A549 (cell line): ENCODE results near the gene RNF145. TPM values are rescaled to one million over a fixed set of nuclear protein-coding genes. Genes with fewer than 3 reads are reported as not detected.

Source experiments
- ATAC-seq, 2 experiments: fragments of 200-7000 bp in 1 of 2; fragments of >200 bp in 1 of 2; cut with Nextera tagmentation in 1 of 2; cut with Tn5 transposase in 1 of 2; 3 replicates each; pipeline versions ENCODE4 v1.8.0 to v1.9.1; 2018 to 2020; ENCODE audit warnings: mild to moderate bottlenecking in 1 of 2, moderate library complexity in 1 of 2
- CTCF ChIA-PET: fragments of 300-600 bp; sonication (Branson Sonifier 250); formaldehyde crosslinking; extraction: SDS; loops from one replicate; lab custom pipeline; 2021; ENCODE audit warnings: antibody characterized with exemption, inconsistent platforms; lab: Yijun Ruan, JAX
- POLR2A ChIA-PET: fragments of 350-600 bp; formaldehyde crosslinking; extraction: SDS; loops from one replicate; lab custom pipeline; 2021; ENCODE audit warnings: antibody characterized with exemption, inconsistent platforms; lab: Yijun Ruan, JAX
- DNase-seq, 2 experiments: peaks; one replicate each; pipeline versions ENCODE4 v3.0.0 to v3.0.0-alpha.2; 2011 to 2016; ENCODE audit warnings: low read depth in 1 of 2, low spot score in 1 of 2
- FAIRE-seq: peaks from 2 replicates; lab custom pipeline; 2011; peaks lifted over from hg19 to GRCh38; lab: Jason Lieb, UNC
- H3K27ac ChIP-seq, 2 experiments: fragments of >200 bp; sonication (Bioruptor Twin); formaldehyde crosslinking; 3 replicates each; pipeline ENCODE4 v1.5.1; 2016 to 2017
- H3K4me1 ChIP-seq: fragments of >200 bp; sonication (Bioruptor Twin); formaldehyde crosslinking; 3 replicates; pipeline ENCODE4 v1.6.1; 2016
- H3K4me2 ChIP-seq: fragments of >200 bp; sonication (Bioruptor Twin); formaldehyde crosslinking; 3 replicates; pipeline ENCODE4 v1.6.1; 2016
- H3K4me3 ChIP-seq: fragments of >200 bp; sonication (Bioruptor Twin); formaldehyde crosslinking; 3 replicates; pipeline ENCODE4 v1.5.1; 2016
- H3K9me3 ChIP-seq: fragments of >200 bp; sonication (Bioruptor Twin); formaldehyde crosslinking; 3 replicates; pipeline ENCODE4 v1.6.1; 2016
- BHLHE40 ChIP-seq: IDR thresholded peaks from 2 replicates; pipeline ENCODE4 v1.6.1; 2012; ENCODE audit warnings: low read depth, low read length, inconsistent platforms
- CBX2 ChIP-seq: fragments of 200-600 bp; sonication (generic); IDR thresholded peaks from 2 replicates; pipeline ENCODE4 v1.6.1; 2016; ENCODE audit warnings: low read depth, mild to moderate bottlenecking, borderline replicate concordance
- CBX8 ChIP-seq: fragments of 200-600 bp; sonication (generic); IDR thresholded peaks from 2 replicates; pipeline ENCODE4 v1.6.1; 2016
- CEBPB ChIP-seq, 2 experiments: fragments of >200 bp in 1 of 2; sonication (Bioruptor Twin) in 1 of 2; formaldehyde crosslinking in 1 of 2; IDR thresholded peaks; 2 replicates each; pipeline ENCODE4 v1.6.1; 2012 to 2016
- CHD2 ChIP-seq: fragments of 150-350 bp; IDR thresholded peaks from 2 replicates; pipeline ENCODE4 v1.6.1; 2014; ENCODE audit warnings: low read length; ENCODE audit not compliant: partially characterized antibody
- EHMT2 ChIP-seq: fragments of 200-600 bp; sonication (generic); IDR thresholded peaks from 2 replicates; pipeline ENCODE4 v1.6.1; 2016; ENCODE audit warnings: antibody characterized with exemption, low read depth, mild to moderate bottlenecking, moderate library complexity
- EP300 ChIP-seq, 2 experiments: fragments of >200 bp; sonication (Bioruptor Twin); formaldehyde crosslinking; IDR thresholded peaks; 2 replicates in 1 of 2; 3 replicates in 1 of 2; pipeline ENCODE4 v1.6.1; 2016 to 2017
- ESRRA ChIP-seq: fragments of 150-350 bp; IDR thresholded peaks from 2 replicates; pipeline ENCODE4 v1.6.1; 2014; ENCODE audit warnings: mild to moderate bottlenecking, low read length, borderline replicate concordance
- FOXS1 ChIP-seq: fragments of 250-450 bp; sonication (Bioruptor Pico); IDR thresholded peaks from 2 replicates; pipeline ENCODE4 v1.5.0; 2020; ENCODE audit warnings: mild to moderate bottlenecking, moderate library complexity
- GATA3 ChIP-seq: IDR thresholded peaks from 2 replicates; pipeline ENCODE4 v1.6.1; 2012; ENCODE audit warnings: borderline replicate concordance
- HOXA7 ChIP-seq: fragments of 250-450 bp; sonication (Bioruptor Pico); IDR thresholded peaks from 2 replicates; pipeline ENCODE4 v1.5.0; 2020; ENCODE audit warnings: mild to moderate bottlenecking, moderate library complexity
- JUN ChIP-seq, 2 experiments: fragments of >200 bp; sonication (Bioruptor Twin); formaldehyde crosslinking; IDR thresholded peaks; 2 replicates in 1 of 2; 3 replicates in 1 of 2; pipeline ENCODE4 v1.6.1; 2016 to 2017
- JUNB ChIP-seq: fragments of >200 bp; sonication (Bioruptor Twin); formaldehyde crosslinking; IDR thresholded peaks from 2 replicates; pipeline ENCODE4 v1.6.1; 2016
- KDM5A ChIP-seq: fragments of 200-600 bp; sonication (generic); IDR thresholded peaks from 2 replicates; pipeline ENCODE4 v1.6.1; 2016; ENCODE audit warnings: antibody characterized with exemption, mild to moderate bottlenecking
- MAZ ChIP-seq: fragments of 150-350 bp; IDR thresholded peaks from 2 replicates; pipeline ENCODE4 v1.6.1; 2014; ENCODE audit warnings: antibody characterized with exemption, low read depth, low read length, borderline replicate concordance
- MYC ChIP-seq: IDR thresholded peaks from 2 replicates; pipeline ENCODE4 v1.6.1; 2012; ENCODE audit warnings: mild to moderate bottlenecking, inconsistent platforms, low read length, improper control_type of control experiment, borderline replicate concordance
- NR3C1 ChIP-seq: fragments of >200 bp; sonication (Bioruptor Twin); formaldehyde crosslinking; IDR thresholded peaks from 3 replicates; pipeline ENCODE4 v1.6.1; 2017
- PHF8 ChIP-seq: fragments of 200-600 bp; sonication (generic); IDR thresholded peaks from 2 replicates; pipeline ENCODE4 v1.6.1; 2016; ENCODE audit warnings: low read depth, mild to moderate bottlenecking, antibody characterized with exemption, moderate library complexity, borderline replicate concordance
- RFX5 ChIP-seq: fragments of 450-650 bp; IDR thresholded peaks from 2 replicates; pipeline ENCODE4 v1.7.1; 2014; ENCODE audit warnings: antibody characterized with exemption, mild to moderate bottlenecking, moderate library complexity
- RNF2 ChIP-seq: fragments of 200-600 bp; sonication (generic); IDR thresholded peaks from 2 replicates; pipeline ENCODE4 v1.6.1; 2016; ENCODE audit warnings: low read depth, mild to moderate bottlenecking, antibody characterized with exemption, moderate library complexity, borderline replicate concordance
- SREBF2 ChIP-seq: fragments of 450-650 bp; IDR thresholded peaks from 2 replicates; pipeline ENCODE4 v1.6.1; 2014; ENCODE audit warnings: mild to moderate bottlenecking, moderate library complexity
- ZC3H11A ChIP-seq: fragments of 450-650 bp; IDR thresholded peaks from 2 replicates; pipeline ENCODE4 v1.6.1; 2014; ENCODE audit warnings: antibody characterized with exemption, mild to moderate bottlenecking
- ZNF302 ChIP-seq: fragments of 250-450 bp; sonication (Bioruptor Pico); IDR thresholded peaks from 2 replicates; pipeline ENCODE4 v1.9.0; 2021; ENCODE audit warnings: inconsistent platforms, mild to moderate bottlenecking, moderate library complexity
- ZSCAN20 ChIP-seq: fragments of 250-450 bp; sonication (Bioruptor Pico); IDR thresholded peaks from 2 replicates; pipeline ENCODE4 v1.8.0; 2022; ENCODE audit warnings: mild to moderate bottlenecking, moderate library complexity
- WGBS: methylation state at CpG from one replicate; pipeline ENCODE4 v1.1.6; 2017; ENCODE audit errors: missing lambda C conversion rate; 5-methylcytosine and 5-hydroxymethylcytosine counted together
- polyA plus RNA-seq, 4 experiments: library from polyadenylated mRNA; depleted of rRNA in 3 of 4; stranded (reverse); fragments of >200 nt; fragmentation: RNase III in 1 of 4; extraction: RNeasy Plus Mini Kit Qiagen cat#74134 plus additional on column Dnase treatment in 1 of 4; gene quantifications; 2 replicates in 3 of 4; 3 replicates in 1 of 4; pipeline ENCODE4 v1.2.3, GENCODE V29; 2011 to 2017
- TF ChIP-seq, protein P1 (sequence below): fragments of >200 bp; sonication (Bioruptor Twin); formaldehyde crosslinking; IDR thresholded peaks from 2 replicates; pipeline ENCODE4 v1.6.1; 2016
- TF ChIP-seq, protein P2 (sequence below): fragments of 150-350 bp; IDR thresholded peaks from 2 replicates; pipeline ENCODE4 v1.6.1; 2014; ENCODE audit warnings: low read depth, mild to moderate bottlenecking, low read length
- TF ChIP-seq, protein P3 (sequence below): fragments of >200 bp; sonication (Bioruptor Twin); formaldehyde crosslinking; IDR thresholded peaks from 3 replicates; pipeline ENCODE4 v1.6.1; 2016
- TF ChIP-seq, protein P4 (sequence below): fragments of 250-450 bp; sonication (Bioruptor Pico); IDR thresholded peaks from 2 replicates; pipeline ENCODE4 v1.5.0; 2021; ENCODE audit warnings: mild to moderate bottlenecking, moderate library complexity, borderline replicate concordance
- TF ChIP-seq, protein P5 (sequence below): IDR thresholded peaks from 2 replicates; pipeline ENCODE4 v1.6.1; 2012

The RNF145 gene
- polyA plus RNA-seq, 2 of the 4 experiments (the other 2 are of a cell fraction), result 122 to 146 TPM

DNA sequence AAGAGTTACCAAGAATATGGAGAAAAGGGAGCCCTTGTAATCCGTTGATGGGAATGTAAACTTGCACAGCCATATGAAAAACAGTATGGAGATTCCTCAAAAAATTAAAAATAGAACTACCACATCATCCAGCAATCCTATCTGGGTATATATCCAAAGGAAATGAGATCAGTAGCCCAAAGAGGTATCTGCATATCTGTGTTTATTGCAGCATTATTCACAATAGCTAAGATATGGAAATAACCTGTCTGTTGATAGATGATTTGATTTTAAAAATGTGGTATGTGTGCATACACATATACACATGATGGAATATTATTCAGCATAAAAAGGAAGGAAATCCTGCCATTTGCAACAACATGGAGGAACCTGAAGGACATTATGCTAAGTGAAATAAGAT is 61.4 kb downstream of the RNF145 start:
- DNase-seq (no peak), ATAC-seq (no peak), FAIRE-seq (no peak)
- H3K4me3 ChIP-seq, result no peak overlapping the region
- ChIA-PET POLR2A (no interaction called here), CTCF (interaction anchor here (1.3 kb wide), 1 partner anchor 9 kb away, joined by 6 read pairs; no protein-coding TSS in a partner anchor)
- no peak overlapping the region for H3K27ac ChIP-seq
- H3K9me3 ChIP-seq, result no peaks in the 10 kb centered on the region
- H3K4me1 ChIP-seq, result no peaks in the 10 kb centered on the region
- WGBS, result 54% methylated on average over 1 of the region's 1 CpG
- TF ChIP-seq MAZ (no peak), CEBPB (IDR thresholded peaks at IDR 0.05) (no peak), HOXA7 (CRISPR knock-in tag) (no peak), ZNF302 (CRISPR knock-in tag) (no peak), CBX8 (no peak), JUNB (no peak), BHLHE40 (no peak), ZSCAN20 (CRISPR knock-in tag) (no peak), GATA3 (no peak), ESRRA (no peak), SREBF2 (no peak), MYC (no peak), CHD2 (no peak), NR3C1 (no peak)
- TF ChIP-seq, protein P1, sequence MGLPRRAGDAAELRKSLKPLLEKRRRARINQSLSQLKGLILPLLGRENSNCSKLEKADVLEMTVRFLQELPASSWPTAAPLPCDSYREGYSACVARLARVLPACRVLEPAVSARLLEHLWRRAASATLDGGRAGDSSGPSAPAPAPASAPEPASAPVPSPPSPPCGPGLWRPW, result no peak
- TF ChIP-seq, protein P2, sequence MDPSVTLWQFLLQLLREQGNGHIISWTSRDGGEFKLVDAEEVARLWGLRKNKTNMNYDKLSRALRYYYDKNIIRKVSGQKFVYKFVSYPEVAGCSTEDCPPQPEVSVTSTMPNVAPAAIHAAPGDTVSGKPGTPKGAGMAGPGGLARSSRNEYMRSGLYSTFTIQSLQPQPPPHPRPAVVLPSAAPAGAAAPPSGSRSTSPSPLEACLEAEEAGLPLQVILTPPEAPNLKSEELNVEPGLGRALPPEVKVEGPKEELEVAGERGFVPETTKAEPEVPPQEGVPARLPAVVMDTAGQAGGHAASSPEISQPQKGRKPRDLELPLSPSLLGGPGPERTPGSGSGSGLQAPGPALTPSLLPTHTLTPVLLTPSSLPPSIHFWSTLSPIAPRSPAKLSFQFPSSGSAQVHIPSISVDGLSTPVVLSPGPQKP, result no peak
- TF ChIP-seq, protein P3, sequence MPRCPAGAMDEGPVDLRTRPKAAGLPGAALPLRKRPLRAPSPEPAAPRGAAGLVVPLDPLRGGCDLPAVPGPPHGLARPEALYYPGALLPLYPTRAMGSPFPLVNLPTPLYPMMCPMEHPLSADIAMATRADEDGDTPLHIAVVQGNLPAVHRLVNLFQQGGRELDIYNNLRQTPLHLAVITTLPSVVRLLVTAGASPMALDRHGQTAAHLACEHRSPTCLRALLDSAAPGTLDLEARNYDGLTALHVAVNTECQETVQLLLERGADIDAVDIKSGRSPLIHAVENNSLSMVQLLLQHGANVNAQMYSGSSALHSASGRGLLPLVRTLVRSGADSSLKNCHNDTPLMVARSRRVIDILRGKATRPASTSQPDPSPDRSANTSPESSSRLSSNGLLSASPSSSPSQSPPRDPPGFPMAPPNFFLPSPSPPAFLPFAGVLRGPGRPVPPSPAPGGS, result no peak
- TF ChIP-seq, protein P4, sequence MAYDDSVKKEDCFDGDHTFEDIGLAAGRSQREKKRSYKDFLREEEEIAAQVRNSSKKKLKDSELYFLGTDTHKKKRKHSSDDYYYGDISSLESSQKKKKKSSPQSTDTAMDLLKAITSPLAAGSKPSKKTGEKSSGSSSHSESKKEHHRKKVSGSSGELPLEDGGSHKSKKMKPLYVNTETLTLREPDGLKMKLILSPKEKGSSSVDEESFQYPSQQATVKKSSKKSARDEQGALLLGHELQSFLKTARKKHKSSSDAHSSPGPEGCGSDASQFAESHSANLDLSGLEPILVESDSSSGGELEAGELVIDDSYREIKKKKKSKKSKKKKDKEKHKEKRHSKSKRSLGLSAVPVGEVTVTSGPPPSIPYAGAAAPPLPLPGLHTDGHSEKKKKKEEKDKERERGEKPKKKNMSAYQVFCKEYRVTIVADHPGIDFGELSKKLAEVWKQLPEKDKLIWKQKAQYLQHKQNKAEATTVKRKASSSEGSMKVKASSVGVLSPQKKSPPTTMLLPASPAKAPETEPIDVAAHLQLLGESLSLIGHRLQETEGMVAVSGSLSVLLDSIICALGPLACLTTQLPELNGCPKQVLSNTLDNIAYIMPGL, result no peak
- no peak overlapping the region for H3K4me2 ChIP-seq

DNA sequence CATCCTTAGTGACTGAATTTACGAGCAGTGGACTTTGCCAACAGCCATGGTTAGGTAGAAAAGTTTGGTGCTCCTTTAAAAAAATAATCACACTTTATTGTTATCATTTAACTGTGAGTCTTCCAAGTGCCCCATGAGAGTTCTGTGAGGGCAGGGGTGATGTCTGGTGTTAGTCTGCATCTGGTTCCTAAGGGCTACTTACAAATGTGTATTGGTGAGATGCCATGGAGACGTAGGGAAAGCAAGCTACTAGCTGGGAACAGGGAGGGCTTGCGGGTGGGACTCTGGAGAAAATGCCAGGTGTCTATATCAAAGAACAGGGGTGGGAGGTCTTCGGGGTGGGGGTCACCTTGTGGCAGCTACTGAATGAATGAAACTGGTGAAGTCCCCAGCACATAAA is 62.5 kb downstream of the RNF145 start:
- peak; percentile 20 to 31; a peak in 3 of 6 replicates for ATAC-seq
- FAIRE-seq, result no peak
- ChIA-PET POLR2A (no interaction called here), CTCF (interaction anchor here (1.0 to 1.5 kb wide), 4 partner anchors 9 to 1072 kb away, joined by 3 to 9 read pairs (median 4); no protein-coding TSS in a partner anchor)
- no peaks in the 10 kb centered on the region for H3K9me3 ChIP-seq
- no peak overlapping the region for H3K27ac ChIP-seq
- no peak for DNase-seq
- 37% methylated on average over 3 of the region's 4 CpGs for WGBS
- no peaks in the 10 kb centered on the region for H3K4me1 ChIP-seq
- H3K4me3 ChIP-seq, result no peak overlapping the region
- no peak overlapping the region for H3K4me2 ChIP-seq
- TF ChIP-seq FOXS1, result no peak
- TF ChIP-seq, protein P5, sequence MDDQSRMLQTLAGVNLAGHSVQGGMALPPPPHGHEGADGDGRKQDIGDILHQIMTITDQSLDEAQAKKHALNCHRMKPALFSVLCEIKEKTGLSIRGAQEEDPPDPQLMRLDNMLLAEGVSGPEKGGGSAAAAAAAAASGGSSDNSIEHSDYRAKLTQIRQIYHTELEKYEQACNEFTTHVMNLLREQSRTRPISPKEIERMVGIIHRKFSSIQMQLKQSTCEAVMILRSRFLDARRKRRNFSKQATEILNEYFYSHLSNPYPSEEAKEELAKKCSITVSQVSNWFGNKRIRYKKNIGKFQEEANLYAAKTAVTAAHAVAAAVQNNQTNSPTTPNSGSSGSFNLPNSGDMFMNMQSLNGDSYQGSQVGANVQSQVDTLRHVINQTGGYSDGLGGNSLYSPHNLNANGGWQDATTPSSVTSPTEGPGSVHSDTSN, result no peak
- TF ChIP-seq, protein P2, result no peak
- no peak for TF ChIP-seq EP300 (IDR thresholded peaks at IDR 0.05)
- no peak for TF ChIP-seq CBX2
- TF ChIP-seq JUN (IDR thresholded peaks at IDR 0.05), result no peak
- no peak for TF ChIP-seq ZC3H11A
- no peak for TF ChIP-seq KDM5A
- TF ChIP-seq RNF2, result no peak
- TF ChIP-seq, protein P4, result no peak
- no peak for TF ChIP-seq PHF8
- TF ChIP-seq SREBF2, result no peak
- TF ChIP-seq, protein P3, result no peak
- no peak for TF ChIP-seq RFX5
- no peak for TF ChIP-seq EHMT2
